Type B pancreatic cell (in vitro differentiated cells): ENCODE measurements around the gene PADI1. TPM values are rescaled to one million over a fixed set of nuclear protein-coding genes. Genes with fewer than 3 reads are reported as not detected.

Source experiments
- DNase-seq: peaks from one replicate; pipeline ENCODE4 v3.0.0; 2021; ENCODE audit warnings: mixed read lengths; ENCODE audit not compliant: unreplicated experiment; ENCODE audit errors: extremely low spot score
- H3K27ac Mint-ChIP-seq: 2 replicates; pipeline ENCODE4 v1.8.0; 2021; ENCODE audit warnings: mild to moderate bottlenecking, mixed read lengths
- H3K27me3 Mint-ChIP-seq: 2 replicates; pipeline ENCODE4 v1.8.0; 2021; ENCODE audit warnings: mixed read lengths
- H3K36me3 Mint-ChIP-seq: 2 replicates; pipeline ENCODE4 v1.8.0; 2021; ENCODE audit warnings: mixed read lengths
- H3K4me1 Mint-ChIP-seq: one replicate; pipeline ENCODE4 v1.8.0; 2021; ENCODE audit warnings: mixed read lengths; ENCODE audit not compliant: unreplicated experiment
- H3K4me3 Mint-ChIP-seq: 2 replicates; pipeline ENCODE4 v1.8.0; 2021; ENCODE audit warnings: mild to moderate bottlenecking, mixed read lengths
- H3K9me3 Mint-ChIP-seq: 2 replicates; pipeline ENCODE4 v1.8.0; 2021; ENCODE audit warnings: mixed read lengths
- total RNA-seq: library from RNA; stranded (reverse); gene quantifications from 2 replicates; pipeline ENCODE4 v1.2.1, GENCODE V29; 2021; ENCODE audit warnings: low replicate concordance
- TF ChIP-seq, protein P1 (sequence below): fragments of 200-600 bp; sonication (generic); conservative IDR thresholded peaks from 2 replicates; pipeline ENCODE4 v1.5.0; 2021; ENCODE audit warnings: antibody characterized with exemption, mild to moderate bottlenecking

Gene PADI1
- total RNA-seq, 1 donor from 2014 or later: 21.2 TPM

DNA sequence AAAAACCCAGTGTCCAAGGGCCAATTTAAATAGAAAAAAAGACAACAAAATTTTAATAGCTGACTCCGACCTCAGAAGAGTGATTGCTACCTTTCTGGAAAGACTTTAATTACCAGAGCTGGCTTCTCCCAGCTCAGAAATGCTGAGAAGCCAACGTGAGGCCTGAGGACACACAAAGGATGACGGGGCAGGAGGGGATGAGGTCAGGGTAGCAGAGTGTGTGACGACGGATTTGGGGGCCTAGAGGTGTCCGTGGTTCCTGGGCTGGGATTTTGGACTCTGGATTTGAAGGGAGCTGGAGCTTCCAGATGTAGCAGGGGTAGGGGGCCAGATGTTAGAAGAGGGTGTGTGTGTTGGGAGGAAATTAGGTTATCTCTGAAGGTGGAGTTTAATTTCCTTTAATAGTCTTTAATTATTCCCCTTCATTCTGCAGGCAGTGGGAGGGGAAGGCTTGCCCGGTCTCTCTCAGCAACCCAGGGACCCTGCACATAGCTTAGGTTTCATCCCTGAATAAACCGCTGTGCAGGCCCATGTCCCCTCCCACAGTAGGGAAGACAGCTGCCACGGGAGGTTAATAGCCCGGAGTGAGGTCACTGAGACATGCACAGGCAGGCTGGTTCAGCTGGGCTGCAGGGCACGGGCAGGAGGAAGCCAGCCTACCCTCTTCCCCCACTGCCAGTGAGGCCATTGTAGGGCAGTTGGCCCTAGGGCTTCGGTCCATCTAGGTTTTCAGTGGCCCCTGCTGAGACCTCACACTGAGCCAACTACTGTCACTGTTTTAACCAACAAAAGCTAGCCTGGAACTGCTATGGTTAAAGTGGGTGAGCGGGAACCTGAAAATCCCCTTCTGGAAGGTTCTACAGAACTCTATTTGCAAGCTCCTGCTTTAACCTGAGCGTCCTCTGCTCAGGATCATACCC lies 40.2 kb downstream of the PADI1 start:
- no peaks in the 10 kb centered on the region for H3K9me3 Mint-ChIP-seq
- H3K4me3 Mint-ChIP-seq: peak overlapping the region; percentile 58
- no peaks in the 10 kb centered on the region for H3K27me3 Mint-ChIP-seq
- H3K4me1 Mint-ChIP-seq: peaks cover 20% of the 10 kb centered on the region
- TF ChIP-seq, protein P1, sequence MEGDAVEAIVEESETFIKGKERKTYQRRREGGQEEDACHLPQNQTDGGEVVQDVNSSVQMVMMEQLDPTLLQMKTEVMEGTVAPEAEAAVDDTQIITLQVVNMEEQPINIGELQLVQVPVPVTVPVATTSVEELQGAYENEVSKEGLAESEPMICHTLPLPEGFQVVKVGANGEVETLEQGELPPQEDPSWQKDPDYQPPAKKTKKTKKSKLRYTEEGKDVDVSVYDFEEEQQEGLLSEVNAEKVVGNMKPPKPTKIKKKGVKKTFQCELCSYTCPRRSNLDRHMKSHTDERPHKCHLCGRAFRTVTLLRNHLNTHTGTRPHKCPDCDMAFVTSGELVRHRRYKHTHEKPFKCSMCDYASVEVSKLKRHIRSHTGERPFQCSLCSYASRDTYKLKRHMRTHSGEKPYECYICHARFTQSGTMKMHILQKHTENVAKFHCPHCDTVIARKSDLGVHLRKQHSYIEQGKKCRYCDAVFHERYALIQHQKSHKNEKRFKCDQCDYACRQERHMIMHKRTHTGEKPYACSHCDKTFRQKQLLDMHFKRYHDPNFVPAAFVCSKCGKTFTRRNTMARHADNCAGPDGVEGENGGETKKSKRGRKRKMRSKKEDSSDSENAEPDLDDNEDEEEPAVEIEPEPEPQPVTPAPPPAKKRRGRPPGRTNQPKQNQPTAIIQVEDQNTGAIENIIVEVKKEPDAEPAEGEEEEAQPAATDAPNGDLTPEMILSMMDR: no peak
- peak overlapping the region; percentile 76 for H3K27ac Mint-ChIP-seq
- DNase-seq: no peak
- no peaks in the 10 kb centered on the region for H3K36me3 Mint-ChIP-seq

DNA sequence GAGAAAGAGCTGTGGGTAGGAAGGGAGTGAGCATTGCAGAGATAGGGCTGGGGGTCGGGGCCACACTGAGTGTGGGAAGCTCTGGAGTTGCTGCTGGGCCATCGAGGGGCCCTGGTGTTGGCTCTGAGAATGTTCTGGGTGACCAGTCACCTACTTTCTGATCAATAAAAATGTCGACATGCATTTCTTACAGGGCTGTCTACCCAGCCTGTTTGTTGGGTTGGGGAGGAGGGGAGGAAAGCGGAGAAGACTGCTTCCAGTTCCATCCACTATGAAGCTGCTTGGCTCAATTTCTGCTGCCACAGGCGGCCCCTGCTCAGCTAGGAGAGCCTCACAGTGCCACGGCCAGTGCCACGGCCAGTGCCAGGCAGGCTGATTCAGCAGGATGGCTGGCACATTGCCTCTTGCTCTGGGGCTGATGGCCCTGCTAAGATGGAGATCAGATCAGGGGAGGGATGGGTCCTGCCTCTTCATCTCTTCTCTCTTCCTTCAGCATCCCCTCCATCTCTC lies 40.9 kb downstream of the PADI1 start:
- Mint-ChIP-seq H3K36me3 (no peaks in the 10 kb centered on the region), H3K4me1 (peaks cover 20% of the 10 kb centered on the region), H3K4me3 (no peak overlapping the region), H3K27ac (no peak overlapping the region), H3K27me3 (no peaks in the 10 kb centered on the region), H3K9me3 (no peaks in the 10 kb centered on the region)
- TF ChIP-seq, protein P1: no peak
- no peak for DNase-seq

DNA sequence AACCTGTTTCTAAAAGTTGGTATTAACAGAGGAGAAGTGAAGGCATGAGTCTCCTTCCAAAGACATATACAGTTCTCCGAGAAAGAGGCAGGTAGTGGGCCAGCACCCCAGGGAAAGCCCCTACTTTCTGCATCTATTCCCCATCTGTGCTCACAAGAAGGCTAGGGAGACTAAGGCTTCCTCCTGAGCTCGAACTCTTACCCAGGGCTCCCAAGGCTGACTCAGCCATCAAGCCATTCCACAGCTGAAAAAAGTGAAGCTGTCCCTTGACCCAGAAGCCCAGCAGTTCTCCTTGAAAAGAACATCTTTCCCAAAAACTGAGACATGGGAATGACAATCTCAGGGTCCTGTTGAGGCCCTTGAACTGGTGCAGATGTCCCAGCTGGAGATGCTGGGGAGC lies 42.0 kb downstream of the PADI1 start:
- DNase-seq: no peak
- H3K4me1 Mint-ChIP-seq: peaks cover 20% of the 10 kb centered on the region
- no peak overlapping the region for H3K27ac Mint-ChIP-seq
- H3K4me3 Mint-ChIP-seq: no peak overlapping the region
- H3K9me3 Mint-ChIP-seq: no peaks in the 10 kb centered on the region
- no peaks in the 10 kb centered on the region for H3K27me3 Mint-ChIP-seq
- TF ChIP-seq, protein P1: no peak
- no peaks in the 10 kb centered on the region for H3K36me3 Mint-ChIP-seq

DNA sequence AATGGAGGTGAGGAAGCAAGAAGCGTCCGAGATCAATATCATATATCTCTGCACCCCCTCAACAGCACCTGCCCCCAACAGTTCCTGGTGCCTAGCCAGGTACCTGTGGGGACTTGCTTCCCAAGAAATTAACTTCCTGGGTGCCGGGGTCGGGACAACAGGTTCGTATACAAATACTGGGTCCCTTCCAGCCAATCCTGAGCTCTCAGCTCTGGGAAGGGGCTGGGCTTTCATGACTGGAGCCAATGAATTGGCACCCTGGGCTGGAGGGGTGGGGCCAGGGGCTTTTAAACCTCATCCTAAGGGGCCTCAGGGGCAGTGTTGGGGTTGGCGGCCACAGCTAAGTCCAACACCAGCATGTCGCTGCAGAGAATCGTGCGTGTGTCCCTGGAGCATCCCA lies 43.9 kb downstream of the PADI1 start, which contains the start of gene PADI3:
Gene PADI3 (plus strand): TSS at position 318 of the 400 bp plus-strand sequence. CDS start 40 bp downstream, at position 358.
- Mint-ChIP-seq H3K4me3 (no peak within 1 kb of the TSS), H3K27me3 (no peaks in the 10 kb centered on the region), H3K9me3 (no peaks in the 10 kb centered on the region), H3K27ac (no peak within 1 kb of the TSS), H3K36me3 (no peaks in the 10 kb centered on the region), H3K4me1 (peaks cover 20% of the 10 kb centered on the region)
- TF ChIP-seq, protein P1: no peak
- DNase-seq: no peak

- TF ChIP-seq, protein P1: no peak
- H3K36me3 Mint-ChIP-seq: no peaks in the 10 kb centered on the region
- H3K4me1 Mint-ChIP-seq: peaks cover 7% of the 10 kb centered on the region
- DNase-seq: no peak
- H3K9me3 Mint-ChIP-seq: no peaks in the 10 kb centered on the region
- no peak overlapping the region for H3K4me3 Mint-ChIP-seq
- no peaks in the 10 kb centered on the region for H3K27me3 Mint-ChIP-seq
- H3K27ac Mint-ChIP-seq: no peak overlapping the region
Measured at GRCh38 chr1:17250601-17251000, 45.7 kb downstream of the PADI1 start.
